Kidney epithelial cell (primary cell): ENCODE data around the gene RPTN. TPM values are rescaled to one million over a fixed set of nuclear protein-coding genes. Genes with fewer than 3 reads are reported as not detected.

Experiments used
- DNase-seq: peaks from one replicate; pipeline ENCODE4 v3.0.0-alpha.2; 2010; ENCODE audit warnings: low read depth
- H3K27me3 ChIP-seq: 2 replicates; pipeline ENCODE4 v1.6.0; 2011; ENCODE audit warnings: low read length; ENCODE audit not compliant: control insufficient read depth, insufficient read depth
- H3K36me3 ChIP-seq: 2 replicates; pipeline ENCODE4 v1.5.1; 2011; ENCODE audit warnings: low read length; ENCODE audit not compliant: control insufficient read depth, insufficient read depth
- H3K4me3 ChIP-seq: 2 replicates; pipeline ENCODE4 v1.5.1; 2011; ENCODE audit warnings: low read depth, mild to moderate bottlenecking, control low read depth, low read length
- CTCF ChIP-seq: IDR thresholded peaks from 2 replicates; pipeline ENCODE4 v1.5.1; 2011; ENCODE audit warnings: mild to moderate bottlenecking, moderate library complexity, low read length, control low read depth, inconsistent platforms; ENCODE audit not compliant: insufficient read depth, poor library complexity, severe bottlenecking
- total RNA-seq: library from RNA; depleted of rRNA; stranded (reverse); fragments of >200 nt; gene quantifications from 2 replicates; pipeline ENCODE4 v1.2.3, GENCODE V29; 2015

RPTN gene
- total RNA-seq, 1 donor from 2014 or later, result not detected

- DNase-seq, result no peak
- no peak for TF ChIP-seq CTCF
- Histone ChIP-seq H3K36me3 (no peaks in the 10 kb centered on the region), H3K4me3 (no peak overlapping the region), H3K27me3 (no peaks in the 10 kb centered on the region)
These were observed 31.6 kb upstream of the RPTN start for GRCh38 chr1:152190589-152190988.

DNA sequence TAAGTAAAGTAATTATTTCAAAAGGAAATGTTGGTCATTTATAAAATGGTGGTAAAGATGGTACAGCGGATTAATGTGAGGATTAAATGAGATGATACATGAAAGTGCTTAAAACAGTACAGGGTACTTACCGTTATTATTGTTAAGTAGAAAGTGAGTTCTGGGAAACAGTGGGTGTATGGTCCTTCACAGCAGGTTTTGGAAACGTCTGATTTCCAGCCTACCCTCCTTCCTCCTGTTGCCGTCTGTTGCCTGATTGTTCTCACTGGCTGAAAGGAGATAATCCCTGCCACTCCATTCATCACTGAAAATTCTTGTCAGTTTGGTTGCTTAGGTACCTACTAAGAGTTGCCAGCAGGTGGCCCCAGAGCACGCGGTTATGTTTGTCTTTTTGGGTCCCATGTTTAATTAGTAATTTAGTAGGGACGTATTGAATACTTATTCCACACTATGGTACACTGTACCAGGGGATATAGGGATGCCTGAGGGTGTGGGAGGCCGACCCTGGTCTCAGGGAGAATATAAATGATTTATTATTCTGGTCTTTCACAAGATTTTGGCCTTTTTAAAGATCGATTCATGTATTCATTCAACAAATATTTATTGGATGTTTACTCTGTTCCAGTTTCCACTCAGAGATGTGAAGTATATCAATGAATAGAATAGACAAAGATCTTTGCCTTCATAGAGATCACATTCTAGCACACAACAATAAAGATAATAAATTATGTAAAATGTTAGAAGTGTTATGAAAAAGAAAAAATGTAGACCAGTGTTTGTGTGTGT lies 30.8 kb upstream of the RPTN start:
- H3K36me3 ChIP-seq, result no peaks in the 10 kb centered on the region
- H3K27me3 ChIP-seq, result no peaks in the 10 kb centered on the region
- no peak for DNase-seq
- H3K4me3 ChIP-seq, result peak overlapping the region; percentile 55
- peak; percentile 80 for TF ChIP-seq CTCF

GRCh38 chr1:152188673-152189591 lies 29.9 kb upstream of the RPTN start:
- TF ChIP-seq CTCF, result peak; percentile 84
- Histone ChIP-seq H3K36me3 (no peaks in the 10 kb centered on the region), H3K4me3 (peak overlapping the region; percentile 55), H3K27me3 (no peaks in the 10 kb centered on the region)
- peak; percentile 44 for DNase-seq

GRCh38 chr1:152186556-152187285 lies 27.7 kb upstream of the RPTN start:
- DNase-seq, result no peak
- no peaks in the 10 kb centered on the region for H3K36me3 ChIP-seq
- TF ChIP-seq CTCF, result no peak
- H3K4me3 ChIP-seq, result no peak overlapping the region
- H3K27me3 ChIP-seq, result no peaks in the 10 kb centered on the region

DNA sequence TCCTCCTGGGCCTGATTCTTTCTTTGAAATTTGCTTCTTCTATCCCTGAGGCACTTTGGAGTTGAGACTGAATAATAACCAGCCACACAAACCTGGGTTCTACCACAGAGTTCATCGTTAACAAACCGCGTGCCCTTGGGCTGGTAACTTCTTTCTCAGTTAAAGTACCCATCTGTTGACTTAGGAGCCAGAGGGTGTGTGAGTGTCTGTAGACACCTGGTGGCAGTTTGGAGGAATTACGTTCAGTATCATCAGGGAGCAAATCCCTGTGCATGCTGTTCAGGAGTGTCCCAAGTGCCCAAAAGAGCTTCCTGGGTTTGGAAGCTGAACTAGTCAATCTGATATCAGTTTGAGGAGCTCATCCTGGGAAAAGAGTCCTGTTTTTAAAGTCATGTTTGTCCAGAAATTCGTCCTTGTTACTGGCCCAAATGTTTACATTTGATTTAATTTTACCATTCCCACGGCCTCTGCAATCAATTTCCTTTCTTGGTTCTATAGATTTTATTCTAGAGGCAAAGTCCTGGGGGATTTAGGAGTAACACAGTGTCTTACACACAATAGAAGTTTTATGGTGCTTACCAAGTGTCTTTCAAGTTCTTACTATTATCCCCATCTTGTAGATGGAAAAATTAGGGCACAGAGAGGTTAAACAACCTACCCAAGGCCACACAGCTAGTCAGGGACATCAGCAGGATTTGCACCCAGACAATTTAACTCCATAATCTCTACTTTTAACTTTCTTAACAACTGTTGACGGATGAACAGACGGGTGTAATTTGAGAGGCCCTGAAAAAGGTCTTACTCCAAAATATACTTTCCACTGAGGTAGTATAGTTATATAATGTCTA lies 26.7 kb upstream of the RPTN start:
- DNase-seq, result no peak
- H3K36me3 ChIP-seq, result no peaks in the 10 kb centered on the region
- H3K4me3 ChIP-seq, result no peak overlapping the region
- TF ChIP-seq CTCF, result peak; percentile 77
- no peaks in the 10 kb centered on the region for H3K27me3 ChIP-seq
